HUDEP-2 (cell line): ENCODE results near the gene CAMSAP3.
A peak's percentile ranks its signal among the peaks of the same experiment; 100 is the strongest.

Experiments used
- DNase-seq, 76 experiments: peaks; one replicate each; lab custom pipeline; 2025; ENCODE audit not compliant: unreplicated experiment in 76 of 76; lab: John Stamatoyannopoulos, UW

The CAMSAP3 gene

GRCh38 chr19:7628589-7629311 lies 33.1 kb downstream of the CAMSAP3 start:
- DNase-seq = no peak

GRCh38 chr19:7629347-7630054 lies 33.8 kb downstream of the CAMSAP3 start, which contains the start of the genes PET100 and XAB2:
Gene PET100, plus strand, starts transcription at chr19:7629793. Its CDS starts 41 bp downstream, at chr19:7629834.
Gene XAB2, minus strand, starts transcription at chr19:7629545. Its CDS starts 18 bp downstream, at chr19:7629527.
- peak; percentile 77 to 100 (median 98) for DNase-seq

GRCh38 chr19:7631577-7631976 lies 35.9 kb downstream of the CAMSAP3 start:
- no peak for DNase-seq

- DNase-seq = no peak
These were observed 36.9 kb downstream of the CAMSAP3 start for GRCh38 chr19:7632340-7633203.

GRCh38 chr19:7633698-7634097 lies 38.0 kb downstream of the CAMSAP3 start, which contains the start of gene PCP2:
Gene PCP2, minus strand, starts transcription at chr19:7633719. Its CDS starts 262 bp downstream, at chr19:7633457.
- no peak for DNase-seq

GRCh38 chr19:7635670-7636069 lies 40.0 kb downstream of the CAMSAP3 start:
- no peak for DNase-seq

- DNase-seq = no peak
These were observed 40.6 kb downstream of the CAMSAP3 start for GRCh38 chr19:7636317-7636690.

- peak in 71 of 76 experiments; percentile 21 to 89 (median 75) for DNase-seq
These were observed 41.2 kb downstream of the CAMSAP3 start, which contains the start of gene STXBP2 for GRCh38 chr19:7636691-7637373. Gene STXBP2, plus strand, starts transcription at chr19:7637110. Its CDS starts 40 bp downstream, at chr19:7637150.

GRCh38 chr19:7637374-7638256 lies 42.0 kb downstream of the CAMSAP3 start:
- DNase-seq = peak in 37 of 76 experiments; percentile 9 to 88 (median 36)

GRCh38 chr19:7638802-7639465 lies 43.3 kb downstream of the CAMSAP3 start:
- no peak for DNase-seq

GRCh38 chr19:7639863-7640348 lies 44.2 kb downstream of the CAMSAP3 start:
- DNase-seq = no peak

GRCh38 chr19:7640803-7641202 lies 45.1 kb downstream of the CAMSAP3 start:
- no peak for DNase-seq

GRCh38 chr19:7641290-7642276 lies 45.9 kb downstream of the CAMSAP3 start:
- peak in 3 of 76 experiments; percentile 15 to 39 (median 17) for DNase-seq

- DNase-seq = no peak
These were observed 46.8 kb downstream of the CAMSAP3 start for GRCh38 chr19:7642295-7643030.

- DNase-seq = no peak
These were observed 47.4 kb downstream of the CAMSAP3 start for GRCh38 chr19:7643031-7643415.
